GM13977 (cell line): ENCODE data around the gene SCN3B.
A peak's percentile ranks its signal among the peaks of the same experiment; 100 is the strongest.
"Not testable (repeated sequence)": the region's sequence is repeated elsewhere in the genome, so short reads cannot be mapped to it uniquely, and the experiment has no call there.

Source experiments
- DNase-seq: peaks from one replicate; pipeline ENCODE4 v3.0.0; 2012; ENCODE audit warnings: low spot score
- in situ Hi-C: fragments of 300-500 bp; cut with MboI; formaldehyde crosslinking; loops from one replicate; pipeline ENCODE4 v1.12.0; 2022; ENCODE audit warnings: low sequenced_read_pairs, low pct_unique_long_range_greater_than_20kb, mixed read lengths, inconsistent platforms; ENCODE audit not compliant: unreplicated experiment
- TF ChIP-seq, protein P1 (sequence below): IDR thresholded peaks from 2 replicates; pipeline ENCODE4 v1.5.1; 2012; ENCODE audit warnings: mild to moderate bottlenecking, control low read depth; ENCODE audit not compliant: insufficient read depth; ENCODE audit errors: extremely low read depth, missing control alignments

Gene SCN3B

DNA sequence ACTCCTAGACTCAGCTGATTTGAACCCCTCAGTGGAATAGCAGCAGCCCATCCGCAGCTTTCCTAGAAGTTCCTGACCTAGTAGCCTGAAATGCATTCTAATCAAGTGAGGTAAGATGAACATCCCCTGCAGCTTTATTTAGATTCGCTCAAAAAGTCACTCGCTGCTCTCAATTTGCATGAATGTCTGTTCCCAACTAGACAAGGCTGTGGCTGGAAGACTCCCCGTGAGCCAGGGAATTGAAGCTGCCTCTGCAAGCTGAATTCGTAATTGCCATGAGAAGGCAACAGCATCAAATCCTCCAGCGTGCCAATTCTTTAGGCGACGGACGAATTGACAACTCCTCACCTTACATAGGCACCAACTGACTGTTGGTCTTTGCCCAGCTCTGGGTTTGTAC, 17.1 kb upstream of the SCN3B start:
- in situ Hi-C loops: no loop called here
- TF ChIP-seq, protein P1, sequence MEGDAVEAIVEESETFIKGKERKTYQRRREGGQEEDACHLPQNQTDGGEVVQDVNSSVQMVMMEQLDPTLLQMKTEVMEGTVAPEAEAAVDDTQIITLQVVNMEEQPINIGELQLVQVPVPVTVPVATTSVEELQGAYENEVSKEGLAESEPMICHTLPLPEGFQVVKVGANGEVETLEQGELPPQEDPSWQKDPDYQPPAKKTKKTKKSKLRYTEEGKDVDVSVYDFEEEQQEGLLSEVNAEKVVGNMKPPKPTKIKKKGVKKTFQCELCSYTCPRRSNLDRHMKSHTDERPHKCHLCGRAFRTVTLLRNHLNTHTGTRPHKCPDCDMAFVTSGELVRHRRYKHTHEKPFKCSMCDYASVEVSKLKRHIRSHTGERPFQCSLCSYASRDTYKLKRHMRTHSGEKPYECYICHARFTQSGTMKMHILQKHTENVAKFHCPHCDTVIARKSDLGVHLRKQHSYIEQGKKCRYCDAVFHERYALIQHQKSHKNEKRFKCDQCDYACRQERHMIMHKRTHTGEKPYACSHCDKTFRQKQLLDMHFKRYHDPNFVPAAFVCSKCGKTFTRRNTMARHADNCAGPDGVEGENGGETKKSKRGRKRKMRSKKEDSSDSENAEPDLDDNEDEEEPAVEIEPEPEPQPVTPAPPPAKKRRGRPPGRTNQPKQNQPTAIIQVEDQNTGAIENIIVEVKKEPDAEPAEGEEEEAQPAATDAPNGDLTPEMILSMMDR: no peak

DNA sequence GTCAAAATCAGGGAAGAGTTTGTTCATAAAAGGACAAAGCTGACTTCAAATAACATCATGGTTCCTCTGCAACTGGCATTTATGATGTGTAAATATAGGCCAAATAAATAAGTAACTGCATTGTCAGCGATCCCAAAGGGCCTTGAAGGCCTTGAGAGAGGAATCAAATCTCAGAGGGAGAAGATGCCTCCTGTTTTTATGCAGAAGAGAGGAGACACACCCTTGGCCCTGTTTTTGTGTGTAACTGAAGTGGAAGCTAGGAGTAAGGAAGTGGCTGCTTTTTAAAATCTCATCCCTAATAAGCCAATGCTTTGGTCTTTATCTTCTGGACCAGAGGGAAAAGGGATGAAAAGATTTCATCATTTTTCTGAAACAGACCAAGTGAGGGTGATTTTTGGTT, 15.7 kb upstream of the SCN3B start:
- in situ Hi-C loops: no loop called here
- TF ChIP-seq, protein P1: no peak
- DNase-seq: no peak

More for the DNA sequence above, 17.1 kb upstream of the SCN3B start:
- no peak for DNase-seq

DNA sequence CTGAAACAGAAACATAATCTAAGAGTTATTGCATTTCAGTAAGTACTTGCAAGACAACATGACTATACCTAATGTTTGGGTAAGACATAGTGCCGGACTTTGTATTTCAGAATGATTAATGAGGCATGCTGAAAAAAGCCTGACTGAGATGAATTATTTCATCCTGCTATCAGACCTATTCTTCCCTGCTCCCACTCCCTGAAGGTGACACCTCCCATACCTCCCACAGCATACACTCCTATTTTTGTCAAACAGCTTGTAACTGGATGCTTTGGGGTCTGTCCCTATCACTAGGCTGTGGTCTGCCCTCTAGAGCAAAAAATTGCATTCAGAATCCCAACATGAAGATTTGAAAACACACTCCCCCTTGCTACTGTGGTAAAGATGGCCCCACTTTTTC, 10.9 kb upstream of the SCN3B start:
- in situ Hi-C loops: no loop called here

DNA sequence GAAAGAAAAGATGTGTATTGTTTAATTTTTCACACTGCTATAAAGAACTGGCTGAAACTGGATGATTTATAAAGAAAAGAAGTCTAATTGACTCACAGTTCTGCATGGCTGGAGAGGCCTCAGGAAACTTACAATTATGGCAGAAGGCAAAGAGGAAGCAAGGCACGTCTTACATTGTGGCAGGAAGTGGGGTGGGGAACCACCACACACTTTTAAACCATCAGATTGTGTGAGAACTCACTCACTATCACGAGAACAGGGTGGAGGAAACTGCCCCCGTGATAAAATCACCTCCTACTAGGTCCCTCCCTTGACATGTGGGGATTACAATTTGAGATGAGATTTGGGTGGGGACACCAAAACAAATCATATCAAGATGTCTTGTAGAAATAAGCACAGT, 5.5 kb upstream of the SCN3B start:
- in situ Hi-C loops, DNase-seq: not testable (repeated sequence)

More for the DNA sequence above, 10.9 kb upstream of the SCN3B start:
- no peak for DNase-seq
- TF ChIP-seq, protein P1: no peak

DNA sequence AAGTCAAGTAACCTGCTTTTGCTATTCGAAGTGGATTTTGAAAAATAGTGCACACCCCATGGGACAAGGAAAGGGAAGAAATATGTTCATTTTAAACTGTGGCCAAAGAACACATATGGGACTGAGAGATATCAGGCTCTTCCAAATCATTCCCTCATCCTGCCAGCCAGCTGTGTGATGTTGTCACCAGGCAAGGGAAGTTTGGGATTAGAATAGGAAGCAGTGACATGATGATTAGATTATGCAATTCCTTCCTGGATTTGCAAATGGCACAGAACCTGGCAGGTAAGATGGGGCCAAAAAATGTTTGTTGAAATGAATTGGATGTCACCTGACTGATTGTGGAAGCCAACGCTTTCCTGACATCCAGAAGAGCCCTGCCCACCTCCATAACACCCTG, 4.9 kb upstream of the SCN3B start:
- DNase-seq: no peak
- in situ Hi-C loops: no loop called here
- TF ChIP-seq, protein P1: no peak

DNA sequence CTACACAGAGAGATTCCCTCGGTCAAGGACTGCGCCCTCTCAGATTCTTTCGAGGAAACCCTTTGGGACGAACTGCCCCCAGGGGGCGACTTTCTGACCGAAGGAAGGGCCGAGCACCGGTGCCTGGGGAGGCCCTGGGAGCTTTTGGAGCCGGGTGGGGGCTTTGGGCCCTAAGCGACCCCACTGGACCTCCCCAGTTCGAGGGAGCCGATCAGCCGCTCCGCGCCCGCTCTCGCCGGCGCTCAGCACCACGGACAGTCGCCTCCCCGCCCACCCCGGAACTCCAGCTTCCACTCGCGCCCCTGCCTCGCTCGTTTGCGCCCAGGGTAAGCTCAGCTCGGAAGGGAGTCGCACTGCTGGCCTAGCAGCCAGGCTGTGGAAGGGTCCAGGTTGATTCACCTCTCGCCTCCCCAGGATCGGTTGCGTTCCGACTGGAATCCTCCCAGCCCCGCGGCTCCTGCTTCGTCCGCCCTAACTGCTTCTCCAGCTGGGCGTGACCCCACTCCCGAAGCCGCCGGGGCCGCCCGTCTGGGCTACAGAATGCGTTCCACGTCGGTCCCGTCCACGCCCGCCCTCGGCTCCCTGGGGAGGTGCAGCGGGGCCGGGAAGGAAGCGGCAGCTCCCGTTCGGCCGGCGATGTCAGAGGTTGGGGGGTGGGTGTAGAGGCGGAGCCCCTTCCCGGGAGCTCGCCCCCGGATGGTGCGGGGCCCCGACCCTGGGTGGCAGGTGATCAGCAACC, 428 bp downstream of the SCN3B start:
- peak; percentile 74 for DNase-seq
- TF ChIP-seq, protein P1: no peak
- in situ Hi-C loops: no loop called here

DNA sequence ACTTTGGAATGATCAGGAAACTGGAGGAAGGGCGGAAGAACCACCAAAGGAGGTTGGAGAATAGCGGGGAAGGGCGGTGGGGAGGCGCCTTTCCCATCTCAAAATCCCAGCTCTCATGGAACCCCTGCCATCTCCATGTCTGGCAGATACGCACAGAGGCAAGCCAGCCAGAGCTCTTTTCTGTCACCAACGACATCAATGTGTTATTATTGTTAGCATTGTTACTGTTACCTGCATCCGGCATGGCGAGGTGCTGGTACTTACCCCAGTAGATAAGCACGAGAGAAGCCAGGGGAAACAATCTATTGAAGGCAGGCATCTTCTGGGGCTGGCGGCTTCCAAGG, 969 bp downstream of the SCN3B start:
- TF ChIP-seq, protein P1: no peak
- no peak for DNase-seq
- in situ Hi-C loops: no loop called here
